AG09319 (cell line): ENCODE measurements around the gene CBX1.

ENCODE experiments used
- DNase-seq: peaks from one replicate; pipeline ENCODE4 v3.0.0-alpha.2; 2010; ENCODE audit warnings: low read depth; ENCODE audit errors: extremely low read depth
- TF ChIP-seq, protein P1 (sequence below): IDR thresholded peaks from 2 replicates; pipeline ENCODE4 v1.5.1; 2011; ENCODE audit warnings: low read depth, mild to moderate bottlenecking, inconsistent platforms, low read length, moderate library complexity

The CBX1 gene

DNA sequence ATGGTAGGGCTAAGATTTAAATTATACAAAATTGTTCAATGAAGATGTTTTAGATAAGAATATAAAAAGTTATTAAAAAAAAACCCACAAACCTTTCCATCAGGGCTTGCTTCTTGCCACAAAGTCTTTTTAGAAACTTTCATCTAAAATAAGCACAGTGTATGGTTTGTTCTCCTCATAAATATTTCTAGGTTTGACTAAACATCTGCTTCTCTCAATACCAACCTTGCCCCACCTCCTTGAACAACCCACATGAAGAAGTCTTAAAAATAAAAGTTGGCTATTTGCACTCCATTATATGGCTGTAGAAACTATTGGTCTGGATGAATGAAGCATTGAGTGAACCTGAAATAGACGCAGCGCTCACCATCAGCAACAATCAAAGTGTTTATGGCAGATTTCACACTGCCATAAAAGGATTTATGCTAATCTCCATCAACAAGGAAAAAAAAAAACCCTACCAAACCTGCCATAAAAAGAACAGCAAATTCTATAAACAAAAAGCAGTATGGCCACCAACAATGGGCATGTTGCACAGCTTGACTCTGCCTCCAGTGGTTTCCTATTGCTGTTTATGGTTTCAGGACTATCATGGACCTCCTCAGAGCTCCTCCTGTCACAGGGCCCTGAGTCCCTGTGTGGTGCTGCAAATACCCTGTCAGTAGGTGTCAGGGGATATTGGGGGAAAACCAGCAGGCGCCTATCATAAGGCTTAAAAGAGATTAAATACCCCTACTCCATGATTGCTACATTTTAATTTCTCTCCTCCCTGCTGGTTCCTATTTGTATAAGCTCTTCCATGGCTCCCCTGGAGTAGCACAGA, 43.9 kb upstream of the CBX1 start:
- TF ChIP-seq, protein P1, sequence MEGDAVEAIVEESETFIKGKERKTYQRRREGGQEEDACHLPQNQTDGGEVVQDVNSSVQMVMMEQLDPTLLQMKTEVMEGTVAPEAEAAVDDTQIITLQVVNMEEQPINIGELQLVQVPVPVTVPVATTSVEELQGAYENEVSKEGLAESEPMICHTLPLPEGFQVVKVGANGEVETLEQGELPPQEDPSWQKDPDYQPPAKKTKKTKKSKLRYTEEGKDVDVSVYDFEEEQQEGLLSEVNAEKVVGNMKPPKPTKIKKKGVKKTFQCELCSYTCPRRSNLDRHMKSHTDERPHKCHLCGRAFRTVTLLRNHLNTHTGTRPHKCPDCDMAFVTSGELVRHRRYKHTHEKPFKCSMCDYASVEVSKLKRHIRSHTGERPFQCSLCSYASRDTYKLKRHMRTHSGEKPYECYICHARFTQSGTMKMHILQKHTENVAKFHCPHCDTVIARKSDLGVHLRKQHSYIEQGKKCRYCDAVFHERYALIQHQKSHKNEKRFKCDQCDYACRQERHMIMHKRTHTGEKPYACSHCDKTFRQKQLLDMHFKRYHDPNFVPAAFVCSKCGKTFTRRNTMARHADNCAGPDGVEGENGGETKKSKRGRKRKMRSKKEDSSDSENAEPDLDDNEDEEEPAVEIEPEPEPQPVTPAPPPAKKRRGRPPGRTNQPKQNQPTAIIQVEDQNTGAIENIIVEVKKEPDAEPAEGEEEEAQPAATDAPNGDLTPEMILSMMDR, result no peak
- no peak for DNase-seq

DNA sequence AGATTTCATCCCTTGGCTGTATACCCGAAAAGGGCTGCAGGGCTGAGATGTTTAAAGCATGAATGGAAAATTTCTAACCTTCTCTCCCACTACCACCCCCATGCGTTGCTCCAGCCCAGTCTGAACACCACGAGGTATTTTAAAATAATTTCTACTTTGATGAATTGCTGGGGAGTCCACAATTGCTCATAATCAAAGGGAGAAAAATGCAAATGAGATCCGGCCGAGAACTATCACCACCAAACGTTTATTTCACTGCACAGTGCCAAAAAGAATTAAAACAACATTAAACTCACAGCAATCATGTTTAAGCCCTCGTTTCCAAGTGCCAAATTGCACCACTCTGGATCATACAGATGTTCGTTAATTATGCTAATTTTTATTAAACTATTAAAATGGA, 43.0 kb upstream of the CBX1 start:
- TF ChIP-seq, protein P1, result no peak
- no peak for DNase-seq

DNA sequence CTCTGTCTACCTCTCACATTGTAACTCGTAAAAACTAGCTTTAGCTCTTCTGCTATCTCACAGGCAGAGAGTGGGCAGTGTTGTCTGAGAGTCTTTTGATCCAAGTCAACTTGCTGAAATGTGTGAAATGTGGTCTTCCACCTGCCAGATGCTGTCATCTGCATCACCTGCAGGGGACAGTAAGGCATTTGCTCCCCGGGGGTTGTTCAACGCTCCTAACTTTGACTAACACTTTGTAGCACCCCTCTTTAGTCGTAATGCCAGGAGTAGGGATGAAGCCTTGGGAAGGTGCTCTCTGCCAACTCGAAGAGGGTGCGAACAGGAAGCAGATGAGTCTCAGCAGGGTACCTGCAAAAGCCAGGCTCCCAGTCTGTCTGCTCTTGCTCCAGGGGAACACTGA, 42.4 kb upstream of the CBX1 start:
- TF ChIP-seq, protein P1, result no peak
- no peak for DNase-seq

DNA sequence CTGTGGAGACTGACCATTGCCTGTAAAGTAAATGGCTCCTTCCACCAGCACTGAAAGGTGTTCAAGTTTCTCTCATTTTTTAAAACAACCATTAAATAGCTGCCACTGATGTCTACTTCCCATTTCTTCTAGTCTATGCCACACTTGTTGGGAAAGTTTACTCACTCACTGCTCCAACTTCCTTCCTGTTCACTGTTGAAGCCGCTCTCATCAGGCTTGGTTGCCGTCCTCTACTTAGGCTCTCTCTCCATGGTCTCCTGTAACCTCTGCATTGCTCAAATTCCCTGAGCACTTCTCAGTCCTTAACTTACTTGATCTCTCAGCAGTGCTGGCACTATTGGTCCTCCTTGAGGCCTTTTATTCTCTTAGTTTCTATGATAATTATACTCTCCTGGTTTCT, 38.7 kb upstream of the CBX1 start:
- TF ChIP-seq, protein P1, result no peak
- DNase-seq, result no peak

DNA sequence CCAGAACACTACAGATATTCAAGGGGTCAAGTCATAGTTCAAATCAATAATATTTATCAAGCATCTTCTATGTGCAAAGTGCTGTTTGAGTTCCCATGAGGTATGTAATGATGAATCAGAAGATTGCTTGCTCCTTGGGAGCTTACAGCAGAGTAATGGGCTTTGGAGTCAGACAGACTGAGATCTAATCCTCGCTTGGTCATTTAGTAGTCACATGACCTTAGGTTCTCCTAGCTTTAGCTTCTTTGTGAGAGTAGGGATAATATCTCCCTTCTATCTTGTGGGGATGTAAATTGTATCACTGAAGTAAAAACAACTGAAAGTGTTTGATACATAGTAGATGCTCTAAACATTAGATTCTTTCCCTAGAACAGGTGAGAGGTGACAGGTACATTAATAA, 36.4 kb upstream of the CBX1 start:
- DNase-seq, result no peak
- TF ChIP-seq, protein P1, result no peak

DNA sequence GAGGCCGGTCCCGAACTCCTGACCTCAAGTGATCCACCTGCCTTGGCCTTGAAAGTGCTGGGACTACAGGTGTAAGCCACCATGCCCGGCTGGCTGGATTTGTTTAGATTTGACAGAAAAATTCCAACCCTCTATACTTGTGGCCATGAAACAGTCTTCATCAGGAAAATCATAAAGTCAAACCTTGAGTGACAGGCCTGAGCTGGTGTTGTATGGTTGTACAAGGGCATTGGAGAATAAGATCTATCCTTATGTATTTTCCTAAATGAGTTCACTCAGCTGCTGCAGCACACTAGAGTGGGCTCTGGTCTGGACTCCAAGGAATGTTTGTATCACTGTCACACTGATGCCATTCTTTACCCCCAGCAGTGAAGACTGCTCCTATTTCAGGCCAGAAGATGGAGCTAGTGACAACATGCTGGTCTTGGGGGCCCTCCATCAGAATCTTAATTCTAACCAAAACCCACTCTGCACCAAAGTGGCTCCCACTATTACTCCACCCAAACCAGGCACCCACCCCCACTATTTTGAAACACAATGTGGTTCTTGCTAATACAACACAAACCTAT, 33.7 kb upstream of the CBX1 start:
- TF ChIP-seq, protein P1, result no peak
- no peak for DNase-seq

DNA sequence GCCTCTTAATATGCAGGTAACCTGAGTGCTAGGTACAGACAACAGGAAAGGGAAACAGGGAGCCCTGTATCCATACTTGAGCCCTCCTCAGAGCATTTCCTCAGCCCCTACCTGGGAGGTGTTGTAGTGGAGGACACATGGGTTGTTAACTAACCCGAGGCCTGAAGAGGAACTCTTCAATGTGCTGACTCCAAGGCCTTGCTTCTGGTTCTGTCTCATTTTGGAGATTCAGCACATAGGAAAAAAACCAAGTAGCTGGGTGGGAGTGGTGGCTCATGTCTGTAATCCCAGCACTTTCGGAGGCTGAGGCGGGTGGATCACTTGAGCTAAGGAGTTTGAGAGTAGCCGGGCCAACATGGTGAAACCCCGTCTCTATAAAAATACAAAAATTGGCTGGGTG, 31.1 kb upstream of the CBX1 start:
- TF ChIP-seq, protein P1, result no peak
- no peak for DNase-seq
